ENCODE measurements around the gene SS18L1.

SS18L1 gene

DNA sequence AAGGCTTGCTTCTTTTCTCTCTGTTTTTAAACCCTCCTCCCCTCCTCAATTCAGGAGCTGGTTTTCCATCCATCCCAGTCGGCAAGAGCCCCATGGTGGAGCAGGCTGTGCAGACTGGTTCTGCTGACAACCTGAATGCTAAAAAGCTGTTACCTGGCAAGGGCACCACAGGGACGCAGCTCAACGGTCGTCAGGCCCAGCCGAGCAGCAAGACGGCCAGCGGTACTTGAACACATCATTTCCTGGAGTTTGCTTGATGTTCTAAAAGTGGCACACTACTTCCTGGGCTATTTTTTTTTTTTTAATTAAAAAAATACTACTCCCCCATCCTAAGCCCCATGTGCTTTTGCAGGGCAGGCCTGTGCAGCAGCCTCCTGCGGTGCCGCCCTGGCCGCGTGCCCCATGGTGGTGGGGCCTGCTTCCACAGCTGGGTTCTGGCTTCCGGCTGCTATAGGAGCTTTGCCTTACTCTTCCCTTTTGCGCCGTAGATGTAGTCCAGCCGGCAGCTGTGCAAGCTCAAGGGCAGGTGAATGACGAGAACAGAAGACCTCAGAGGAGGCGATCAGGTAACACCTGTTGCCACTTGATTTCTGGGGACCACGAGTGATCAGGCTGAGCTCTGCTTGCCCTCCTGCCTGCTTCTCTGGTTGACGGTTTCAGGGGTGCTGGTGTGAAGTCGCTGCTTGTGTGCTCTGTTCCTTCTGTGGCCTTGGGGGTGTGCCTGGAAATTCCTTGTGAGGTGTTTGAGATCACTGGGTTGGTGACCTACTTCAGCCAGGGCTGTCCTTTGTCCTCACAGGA, 13.6 kb upstream of the SS18L1 start:
- Mint-ChIP-seq H3K4me1 (peaks cover 23% of the 10 kb centered on the region), H3K4me3 (no peak overlapping the region), H3K9me3 (no peaks in the 10 kb centered on the region), H3K27ac (peak overlapping the region; percentile 74), H3K36me3 (peaks cover 98% of the 10 kb centered on the region)
- DNase-seq (ENCODE audit: low spot score in 2 of 2) (no peak), ATAC-seq (no peak)

DNA sequence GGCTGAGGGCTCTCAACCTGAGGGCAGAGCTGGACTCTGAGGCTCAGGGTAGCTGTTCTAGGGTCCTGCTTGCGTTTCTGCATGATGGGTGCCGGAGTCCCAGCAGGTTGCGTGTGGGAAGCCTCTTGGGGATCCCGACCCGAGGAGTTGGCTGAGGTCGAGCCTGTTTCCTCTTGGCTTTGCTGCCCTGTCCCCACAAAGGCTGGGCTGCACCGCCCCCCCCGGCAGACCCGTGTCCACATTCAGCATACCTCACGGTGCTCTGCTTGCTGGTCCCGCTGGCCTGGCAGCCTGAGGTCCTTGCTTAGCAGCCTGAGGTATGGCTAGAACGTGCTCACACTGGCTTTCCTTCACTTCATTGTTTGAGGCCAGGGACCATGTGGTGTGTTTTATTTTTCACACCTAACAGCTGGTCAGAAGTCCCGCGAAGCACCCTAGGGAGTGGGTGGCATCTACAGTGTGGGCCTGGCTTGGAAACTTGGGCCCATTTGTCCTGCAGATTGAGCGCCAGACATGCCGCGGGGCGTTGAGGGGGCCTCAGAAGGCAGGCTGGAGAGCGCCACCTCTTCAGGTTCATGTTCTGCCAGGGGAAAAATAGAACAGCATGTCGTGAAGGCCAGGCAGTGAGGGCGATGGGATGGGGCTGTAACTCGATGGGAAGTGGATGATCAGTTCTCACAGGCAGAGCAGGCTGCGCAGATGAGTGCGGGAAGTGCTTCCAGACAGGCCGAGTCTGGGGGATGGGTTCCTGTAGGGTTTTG, 11.8 kb upstream of the SS18L1 start:
- ATAC-seq, result no peak
- Mint-ChIP-seq H3K27ac (peak overlapping the region; percentile 80), H3K4me3 (peak overlapping the region; percentile 25), H3K9me3 (no peaks in the 10 kb centered on the region), H3K4me1 (peaks cover 29% of the 10 kb centered on the region), H3K36me3 (peaks cover 98% of the 10 kb centered on the region)
- no peak for DNase-seq (ENCODE audit: low spot score in 2 of 2)

DNA sequence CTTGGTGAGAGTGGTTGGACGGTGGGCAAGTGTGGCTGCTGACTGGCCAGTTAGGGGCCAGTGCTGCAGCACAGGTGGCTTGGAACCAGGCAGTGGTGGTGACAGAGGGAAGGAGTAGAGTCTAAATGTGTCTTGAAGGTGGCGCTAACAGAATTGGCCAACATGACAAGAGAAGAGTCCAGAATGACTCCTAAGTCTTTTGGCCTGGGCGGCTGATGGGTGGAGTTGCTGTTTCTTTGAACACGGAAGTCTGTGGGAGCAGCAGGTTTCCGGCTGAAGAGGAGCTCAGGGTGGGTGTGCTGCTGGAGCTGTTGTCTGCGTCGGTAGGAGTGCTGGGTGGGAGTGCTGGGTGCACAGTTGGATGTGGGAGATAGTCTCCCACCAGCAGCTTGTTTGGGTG, 11.1 kb upstream of the SS18L1 start:
- Mint-ChIP-seq H3K36me3 (peaks cover 98% of the 10 kb centered on the region), H3K4me3 (peak overlapping the region; percentile 25), H3K9me3 (no peaks in the 10 kb centered on the region), H3K4me1 (peaks cover 36% of the 10 kb centered on the region), H3K27ac (peak overlapping the region; percentile 80)
- ATAC-seq (no peak), DNase-seq (ENCODE audit: low spot score in 2 of 2) (no peak)

DNA sequence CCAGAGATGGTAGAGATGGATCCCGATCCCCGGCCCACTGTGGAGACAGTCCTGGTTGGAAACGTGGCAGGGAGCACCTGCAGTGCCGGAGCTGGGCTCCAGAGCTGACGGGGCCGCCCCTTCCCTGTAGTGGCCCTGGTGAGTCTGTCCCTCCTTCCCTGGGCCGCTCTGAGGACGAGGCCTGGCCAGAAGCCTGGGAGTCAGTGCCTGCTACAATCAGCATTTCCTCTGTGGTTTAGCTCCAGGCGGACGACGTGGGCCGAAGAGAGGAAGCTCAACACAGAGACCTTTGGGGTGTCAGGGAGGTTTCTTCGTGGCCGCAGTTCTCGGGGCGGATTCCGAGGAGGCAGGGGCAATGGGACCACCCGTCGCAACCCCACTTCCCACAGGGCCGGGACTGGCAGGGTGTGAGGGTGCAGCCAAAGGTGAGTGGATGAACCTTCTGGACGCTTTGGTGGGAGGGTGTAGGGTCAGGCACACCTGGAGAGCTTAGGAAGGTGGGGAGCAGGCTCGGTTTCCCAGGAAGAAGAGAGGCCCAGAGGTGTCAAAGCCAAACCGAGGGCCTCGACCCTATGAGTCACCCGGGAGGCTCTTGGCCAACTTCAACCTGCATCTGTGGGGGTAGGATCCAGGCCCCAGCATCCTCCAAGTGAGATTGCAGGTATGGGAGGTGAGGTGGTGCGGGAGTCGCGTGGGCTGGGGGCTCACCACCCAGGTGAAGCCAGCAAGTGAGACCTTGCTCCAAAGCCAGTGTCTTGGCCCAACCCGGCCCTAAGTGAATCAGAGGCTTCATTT, 10.3 kb upstream of the SS18L1 start:
- peak overlapping the region; percentile 80 for H3K27ac Mint-ChIP-seq

DNA sequence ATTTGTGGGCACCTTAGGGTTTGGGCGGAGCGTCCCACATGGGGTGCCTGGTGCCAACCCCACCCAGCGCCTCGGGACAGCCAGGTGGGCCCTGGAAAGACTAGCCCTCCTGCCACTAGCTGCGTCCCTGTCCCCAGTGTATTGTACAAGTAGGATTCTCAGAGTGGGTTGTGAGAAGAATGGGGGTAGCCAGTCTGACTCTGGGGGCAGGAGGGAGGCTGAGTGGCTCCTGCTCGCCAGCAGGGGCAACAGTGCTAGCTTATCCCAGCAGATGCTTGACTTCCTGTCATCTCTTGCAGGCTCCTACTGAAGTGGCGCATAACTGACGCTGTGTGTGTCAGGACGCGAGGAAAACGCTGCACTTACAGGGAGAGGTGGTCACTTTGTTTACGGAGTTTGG, 9.7 kb upstream of the SS18L1 start:
- Mint-ChIP-seq H3K27ac (peak overlapping the region; percentile 80), H3K36me3 (peaks cover 98% of the 10 kb centered on the region), H3K4me3 (no peak overlapping the region), H3K4me1 (peaks cover 46% of the 10 kb centered on the region), H3K9me3 (no peaks in the 10 kb centered on the region)
- DNase-seq (ENCODE audit: low spot score in 2 of 2) (no peak), ATAC-seq (no peak)

More for the DNA sequence above, 10.3 kb upstream of the SS18L1 start:
- Mint-ChIP-seq H3K36me3 (peaks cover 98% of the 10 kb centered on the region), H3K9me3 (no peaks in the 10 kb centered on the region), H3K4me3 (no peak overlapping the region), H3K4me1 (peaks cover 44% of the 10 kb centered on the region)
- ATAC-seq, result no peak
- DNase-seq (ENCODE audit: low spot score in 2 of 2), result no peak

DNA sequence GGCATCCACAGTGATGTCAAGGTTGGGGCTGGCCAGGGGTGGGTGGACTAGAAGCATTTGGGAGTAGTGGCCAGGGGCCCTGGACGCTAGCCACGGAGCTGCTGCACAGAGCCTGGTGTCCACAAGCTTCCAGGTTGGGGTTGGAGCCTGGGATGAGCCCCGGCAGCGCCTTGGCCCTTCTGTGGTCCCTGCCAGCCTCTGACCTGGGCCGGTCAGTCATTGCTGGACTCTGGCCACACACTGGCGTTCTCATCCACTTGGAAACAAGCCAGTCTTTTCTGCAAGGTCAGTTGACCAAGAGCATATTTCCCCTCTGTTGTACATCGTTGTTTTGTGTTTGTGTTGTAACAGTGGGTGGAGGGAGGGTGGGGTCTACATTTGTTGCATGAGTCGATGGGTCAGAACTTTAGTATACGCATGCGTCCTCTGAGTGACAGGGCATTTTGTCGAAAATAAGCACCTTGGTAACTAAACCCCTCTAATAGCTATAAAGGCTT, 8.8 kb upstream of the SS18L1 start:
- H3K9me3 Mint-ChIP-seq, result no peaks in the 10 kb centered on the region
- H3K27ac Mint-ChIP-seq, result no peak overlapping the region
- peaks cover 98% of the 10 kb centered on the region for H3K36me3 Mint-ChIP-seq
- H3K4me3 Mint-ChIP-seq, result no peak overlapping the region
- peaks cover 46% of the 10 kb centered on the region for H3K4me1 Mint-ChIP-seq
- ATAC-seq (no peak), DNase-seq (ENCODE audit: low spot score in 2 of 2) (no peak)

DNA sequence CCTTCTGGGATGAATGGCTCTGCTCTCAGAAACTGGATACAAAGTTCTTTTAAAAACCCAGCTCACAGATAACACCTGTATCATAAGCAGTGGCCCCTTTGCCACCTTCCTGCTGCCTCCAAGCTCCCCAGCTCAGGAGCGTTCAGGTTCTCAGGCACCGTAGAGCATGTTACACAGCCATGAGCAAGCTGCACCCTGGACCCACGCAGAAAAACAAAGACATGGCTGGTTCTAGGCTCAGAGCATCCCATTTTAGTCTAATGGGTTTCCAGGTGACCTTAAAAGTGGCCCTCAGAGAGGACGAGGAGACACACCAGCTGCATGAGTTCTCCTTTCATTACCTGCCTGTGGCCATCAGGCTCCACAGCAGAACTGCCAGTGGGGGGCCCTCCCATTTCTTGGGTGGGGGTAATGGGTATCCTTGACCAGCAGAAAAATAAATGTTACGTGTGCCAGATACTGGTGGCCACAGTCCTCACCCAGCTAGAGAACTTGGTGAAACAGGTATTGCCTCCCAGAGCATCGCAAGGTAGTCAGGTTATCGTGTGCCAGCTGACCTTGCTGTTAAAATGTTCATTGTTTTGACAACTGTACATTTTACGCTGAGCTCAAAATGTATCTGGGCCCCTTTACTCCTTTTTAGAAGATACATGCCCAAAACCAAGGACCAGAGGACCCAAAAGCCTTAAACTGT, 7.8 kb upstream of the SS18L1 start:
- DNase-seq (ENCODE audit: low spot score in 2 of 2) (no peak), ATAC-seq (no peak)
- H3K36me3 Mint-ChIP-seq, result peaks cover 98% of the 10 kb centered on the region
- H3K4me3 Mint-ChIP-seq, result no peak overlapping the region
- H3K9me3 Mint-ChIP-seq, result no peaks in the 10 kb centered on the region
- no peak overlapping the region for H3K27ac Mint-ChIP-seq
- H3K4me1 Mint-ChIP-seq, result peaks cover 54% of the 10 kb centered on the region

DNA sequence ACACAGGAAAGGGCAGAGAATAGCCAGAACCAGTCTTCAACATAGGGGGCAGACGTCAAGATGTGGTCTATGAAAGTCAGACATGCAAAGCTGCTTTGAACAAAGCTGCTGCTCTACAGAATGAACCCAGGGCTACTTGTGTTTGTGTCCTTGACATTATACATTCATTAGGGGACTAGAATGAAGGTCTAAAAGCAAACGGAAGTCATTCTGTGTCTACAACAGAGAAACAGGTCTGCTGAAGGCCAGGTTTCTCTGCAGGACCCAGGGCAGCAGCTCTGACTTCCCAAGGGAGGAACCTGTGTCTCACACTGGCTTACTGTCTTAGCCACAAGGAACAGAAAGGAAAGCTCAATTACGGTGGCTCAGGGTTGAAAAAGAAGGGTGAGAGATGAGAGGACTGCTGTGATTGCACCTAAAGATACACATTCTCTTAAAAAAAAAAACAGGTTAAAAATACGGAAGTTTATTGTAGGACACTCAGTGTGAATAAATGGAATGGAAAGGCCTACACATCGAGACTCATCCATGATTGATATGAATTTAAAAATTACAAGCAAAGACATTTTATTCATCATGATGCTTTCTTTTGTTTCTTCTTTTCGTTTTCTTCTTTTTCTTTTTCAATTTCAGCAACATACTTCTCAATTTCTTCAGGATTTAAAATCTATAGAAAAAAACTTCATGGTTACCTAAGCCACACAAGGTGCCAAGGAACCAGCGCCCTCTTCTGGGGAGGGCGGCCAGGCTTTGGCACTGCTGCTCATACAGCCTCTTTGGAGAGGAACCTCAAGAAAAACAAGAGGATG, 7.1 kb upstream of the SS18L1 start:
- Mint-ChIP-seq H3K27ac (peak overlapping the region; percentile 80), H3K36me3 (peaks cover 98% of the 10 kb centered on the region), H3K4me3 (no peak overlapping the region), H3K9me3 (no peaks in the 10 kb centered on the region), H3K4me1 (peaks cover 61% of the 10 kb centered on the region)
- peak; percentile 63 for ATAC-seq
- DNase-seq (ENCODE audit: low spot score in 2 of 2), result no peak

DNA sequence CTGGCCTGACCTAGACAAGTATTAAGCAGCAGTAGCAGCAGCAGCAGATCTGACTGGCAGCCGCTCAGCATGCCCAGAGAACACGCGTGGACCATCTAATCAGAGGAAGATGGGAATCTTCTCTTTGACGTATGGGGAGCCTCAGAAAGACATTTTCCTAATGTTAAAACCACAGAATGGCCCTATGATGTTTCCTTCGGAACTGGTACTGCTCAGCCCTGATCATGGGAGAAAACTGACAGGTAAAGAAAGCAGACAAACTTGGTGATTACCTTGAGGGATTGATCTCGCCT, 6.5 kb upstream of the SS18L1 start:
- DNase-seq (ENCODE audit: low spot score in 2 of 2) (no peak), ATAC-seq (no peak)
- H3K4me3 Mint-ChIP-seq, result no peak overlapping the region
- peak overlapping the region; percentile 80 for H3K27ac Mint-ChIP-seq
- no peaks in the 10 kb centered on the region for H3K9me3 Mint-ChIP-seq
- H3K4me1 Mint-ChIP-seq, result peaks cover 62% of the 10 kb centered on the region
- H3K36me3 Mint-ChIP-seq, result peaks cover 98% of the 10 kb centered on the region

DNA sequence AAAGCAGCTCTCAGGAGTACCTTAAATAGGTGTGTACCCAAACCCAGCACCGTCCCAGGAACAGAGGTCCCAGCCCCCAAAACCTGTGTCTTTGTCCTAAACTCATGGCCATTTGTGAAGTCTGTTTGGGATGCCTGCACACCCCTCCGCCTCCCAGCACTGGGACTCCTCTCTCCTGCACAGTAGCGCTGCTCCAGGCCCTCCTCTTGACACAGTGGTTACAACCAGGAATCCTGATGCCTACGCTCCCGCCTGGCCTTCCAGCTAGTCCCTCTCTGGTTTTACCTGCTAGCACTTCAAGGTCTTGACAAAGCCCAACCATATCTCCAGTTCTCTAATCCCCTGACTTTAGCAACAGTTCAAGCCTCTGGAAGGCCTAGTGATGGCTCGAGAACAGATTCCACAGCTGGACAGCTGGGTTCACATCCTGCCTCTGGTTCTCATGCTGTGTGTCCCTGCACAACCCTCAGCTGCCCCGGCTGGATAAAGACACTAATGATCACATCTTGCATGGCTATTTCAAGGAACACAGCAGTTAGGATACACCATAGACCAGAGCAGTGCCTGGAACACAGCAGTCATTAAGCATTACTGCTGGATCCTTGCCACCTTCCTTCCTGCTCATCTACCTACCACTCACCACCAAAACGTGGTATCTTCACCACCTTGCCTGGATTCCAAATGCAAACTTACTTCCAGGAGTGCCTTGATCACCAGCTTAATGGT, 5.9 kb upstream of the SS18L1 start:
- Mint-ChIP-seq H3K27ac (peak overlapping the region; percentile 80), H3K9me3 (no peaks in the 10 kb centered on the region), H3K4me1 (peaks cover 59% of the 10 kb centered on the region), H3K4me3 (no peak overlapping the region), H3K36me3 (peaks cover 97% of the 10 kb centered on the region)
- ATAC-seq, result no peak
- no peak for DNase-seq (ENCODE audit: low spot score in 2 of 2)

DNA sequence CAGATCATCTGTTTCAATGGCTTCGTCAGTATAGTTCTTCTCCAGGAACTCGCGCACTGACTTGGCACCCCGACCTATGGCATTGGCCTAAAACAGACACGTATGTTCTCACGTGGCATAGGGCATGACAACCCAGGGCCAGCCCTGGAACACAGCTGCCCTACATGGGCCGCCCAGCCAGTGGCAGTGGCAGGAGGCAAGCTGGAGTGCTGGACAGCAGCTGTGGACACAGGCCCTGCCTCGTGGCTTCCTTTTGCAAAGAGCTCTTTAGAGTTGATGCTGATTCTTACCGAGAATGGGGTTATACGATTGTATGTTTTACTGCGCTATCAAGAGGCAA, 5.4 kb upstream of the SS18L1 start:
- H3K9me3 Mint-ChIP-seq, result no peaks in the 10 kb centered on the region
- H3K27ac Mint-ChIP-seq, result peak overlapping the region; percentile 80
- no peak for ATAC-seq
- H3K4me3 Mint-ChIP-seq, result no peak overlapping the region
- peaks cover 53% of the 10 kb centered on the region for H3K4me1 Mint-ChIP-seq
- no peak for DNase-seq (ENCODE audit: low spot score in 2 of 2)
- H3K36me3 Mint-ChIP-seq, result peaks cover 93% of the 10 kb centered on the region

DNA sequence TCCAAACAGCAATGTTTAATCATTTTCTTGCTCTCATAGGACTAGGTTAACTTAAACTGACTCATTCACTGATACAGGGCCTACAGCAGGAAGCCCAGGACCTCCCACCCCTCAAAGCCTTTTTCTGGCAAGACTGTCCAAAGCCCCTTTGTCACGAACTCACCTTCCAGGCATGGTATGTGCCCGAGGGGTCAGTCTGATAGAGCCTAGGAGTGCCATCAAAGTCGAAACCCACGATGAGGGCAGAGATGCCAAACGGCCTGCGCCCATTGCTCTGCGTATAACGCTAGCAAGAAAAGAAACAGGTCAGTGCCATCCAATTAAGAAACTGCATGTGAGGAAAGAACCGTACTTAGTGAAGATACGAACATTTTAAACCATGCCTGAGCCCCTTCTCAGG, 4.7 kb upstream of the SS18L1 start:
- H3K4me1 Mint-ChIP-seq, result peaks cover 46% of the 10 kb centered on the region
- DNase-seq (ENCODE audit: low spot score in 2 of 2) (no peak), ATAC-seq (no peak)
- no peak overlapping the region for H3K4me3 Mint-ChIP-seq
- H3K9me3 Mint-ChIP-seq, result no peaks in the 10 kb centered on the region
- H3K36me3 Mint-ChIP-seq, result peaks cover 86% of the 10 kb centered on the region
- no peak overlapping the region for H3K27ac Mint-ChIP-seq

DNA sequence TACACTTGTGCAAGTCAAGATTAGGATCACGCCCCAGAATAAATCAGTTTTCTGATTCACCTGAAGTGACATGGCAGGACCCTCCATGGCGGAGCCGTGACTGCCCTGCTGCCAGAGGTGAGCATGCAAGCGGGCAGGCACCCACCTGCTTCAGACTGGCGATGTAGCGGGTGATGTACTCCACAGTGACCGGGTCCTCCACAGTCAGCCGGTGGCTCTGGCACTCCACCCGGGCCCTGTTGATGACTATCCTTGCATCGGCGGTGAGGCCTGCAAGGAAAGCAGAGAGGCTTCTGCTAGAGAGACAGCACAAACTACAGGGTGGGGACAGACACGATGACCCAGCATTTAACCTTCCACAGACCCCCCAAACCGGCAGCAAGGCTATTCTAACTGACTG, 3.9 kb upstream of the SS18L1 start:
- Mint-ChIP-seq H3K9me3 (no peaks in the 10 kb centered on the region), H3K4me1 (peaks cover 50% of the 10 kb centered on the region), H3K27ac (no peak overlapping the region), H3K36me3 (peaks cover 82% of the 10 kb centered on the region), H3K4me3 (no peak overlapping the region)
- ATAC-seq (no peak), DNase-seq (ENCODE audit: low spot score in 2 of 2) (no peak)

DNA sequence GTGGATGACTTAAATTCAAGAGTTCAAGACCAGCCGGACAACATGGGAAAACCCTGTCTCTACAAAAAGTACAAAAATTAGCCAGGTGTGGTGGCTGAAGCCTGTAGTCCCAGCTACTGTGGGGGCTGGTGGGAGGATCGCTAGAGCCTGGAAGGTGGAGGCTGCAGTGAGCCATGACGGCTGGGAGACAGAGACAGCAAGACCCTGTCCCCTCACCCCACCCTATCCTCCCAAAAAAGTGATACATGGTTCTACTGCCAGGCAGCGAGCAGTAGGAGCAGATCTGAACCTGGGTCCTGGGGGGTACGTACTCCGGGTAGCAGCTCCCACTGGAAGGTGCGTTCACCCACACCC, 2.5 kb upstream of the SS18L1 start:
- peaks cover 70% of the 10 kb centered on the region for H3K36me3 Mint-ChIP-seq
- ATAC-seq, result no peak

More for the DNA sequence above, 2.5 kb upstream of the SS18L1 start:
- Mint-ChIP-seq H3K9me3 (no peaks in the 10 kb centered on the region), H3K27ac (peak overlapping the region; percentile 95), H3K4me3 (peak overlapping the region; percentile 89), H3K4me1 (peaks cover 63% of the 10 kb centered on the region)
- no peak for DNase-seq (ENCODE audit: low spot score in 2 of 2)
